ENCODE measurements around the gene ZBED3. TPM values are rescaled to one million over a fixed set of nuclear protein-coding genes. Genes with fewer than 3 reads are reported as not detected.

Gene ZBED3
- polyA plus RNA-seq, 3 donors = 31.4 to 34.3 (median 31.6) TPM

GRCh38 chr5:77022511-77023417 lies 64.3 kb downstream of the ZBED3 start:
- no peak for DNase-seq (ENCODE audit: low read depth in 3 of 3, low spot score in 2 of 3)

Other genes with a start within 250 kb of the ZBED3 start
- gene S100Z, start 237.3 kb downstream of the ZBED3 start, polyA plus RNA-seq (ENCODE audit: insufficient read length in 3 of 3) = under 1 TPM in 2 of 3 donors, not detected in 1; 0.18 to 0.21 TPM
- 10 to 100 TPM; 25.7 to 33.6 (median 28.4) TPM for gene CRHBP, start 134.2 kb downstream of the ZBED3 start, polyA plus RNA-seq (ENCODE audit: insufficient read length in 3 of 3)
- gene AGGF1, start 56.9 kb downstream of the ZBED3 start, polyA plus RNA-seq (ENCODE audit: insufficient read length in 3 of 3) = 10 to 100 TPM; 32.5 to 34.0 (median 33.5) TPM
- gene PDE8B, start 123.4 kb upstream of the ZBED3 start, polyA plus RNA-seq (ENCODE audit: insufficient read length in 3 of 3) = 1 to 10 TPM; 4.4 to 7.3 (median 5.7) TPM

All from right renal cortex interstitium (tissue), 3 donors.